Naive thymus-derived CD4-positive, alpha-beta T cell (primary cell): ENCODE results near the gene SRSF12. TPM values are rescaled to one million over a fixed set of nuclear protein-coding genes. Genes with fewer than 3 reads are reported as not detected.
A peak's percentile ranks its signal among the peaks of the same experiment; 100 is the strongest.

ENCODE experiments used
- ATAC-seq: fragments of 150-1000 bp; cut with Tn5 transposase; 2 replicates; pipeline ENCODE4 v1.10.0; 2021; ENCODE audit warnings: mild to moderate bottlenecking, moderate library complexity
- CTCF ChIA-PET: fragments of 350-600 bp; sonication (Branson Sonifier 250); formaldehyde crosslinking; loops from one replicate; lab custom pipeline; 2021; ENCODE audit warnings: antibody characterized with exemption; lab: Charles Lee
- POLR2A ChIA-PET: fragments of 350-600 bp; sonication (Branson Sonifier 250); formaldehyde crosslinking; loops from one replicate; lab custom pipeline; 2021; ENCODE audit warnings: antibody characterized with exemption, inconsistent platforms; lab: Charles Lee
- DNase-seq, 9 donors: peaks; one replicate each; pipeline versions ENCODE4 v3.0.0 to v3.0.0-alpha.2; 2020 to 2022; ENCODE audit warnings: mixed read lengths in 1 of 9
- H3K27ac ChIP-seq: one replicate; pipeline ENCODE4 v1.7.0; 2013; ENCODE audit warnings: mild to moderate bottlenecking, low read depth, low read length, moderate library complexity
- H3K27me3 ChIP-seq, 2 donors: one replicate each; pipeline ENCODE4 v1.7.0; 2013; ENCODE audit warnings: low read length in 2 of 2, mild to moderate bottlenecking in 2 of 2, moderate library complexity in 2 of 2; ENCODE audit not compliant: control insufficient read depth in 2 of 2, insufficient read depth in 2 of 2
- H3K36me3 ChIP-seq, 3 experiments: 1 replicate in 2 of 3; 2 replicates in 1 of 3; pipeline ENCODE4 v1.7.0; 2013; ENCODE audit warnings: low read length in 3 of 3, mild to moderate bottlenecking in 3 of 3, moderate library complexity in 1 of 3; ENCODE audit not compliant: insufficient read depth in 3 of 3, control insufficient read depth in 2 of 3
- H3K4me1 ChIP-seq, 2 donors: one replicate each; pipeline ENCODE4 v1.7.0; 2013; ENCODE audit warnings: low read length in 2 of 2, mild to moderate bottlenecking in 2 of 2, moderate library complexity in 1 of 2; ENCODE audit not compliant: control insufficient read depth in 2 of 2, insufficient read depth in 2 of 2
- H3K4me3 ChIP-seq: 2 replicates; pipeline ENCODE4 v1.7.0; 2013; ENCODE audit warnings: mild to moderate bottlenecking, low read length
- H3K9me3 ChIP-seq, 3 experiments: 1 replicate in 2 of 3; 2 replicates in 1 of 3; pipeline ENCODE4 v1.7.0; 2013; ENCODE audit warnings: low read length in 3 of 3; ENCODE audit not compliant: control insufficient read depth in 2 of 3
- H3K27ac Mint-ChIP-seq, 9 donors: one replicate each; pipeline ENCODE4 v1.8.0; 2020 to 2022; ENCODE audit warnings: mixed read lengths in 9 of 9, mild to moderate bottlenecking in 8 of 9, moderate library complexity in 5 of 9, inconsistent platforms in 2 of 9
- H3K27me3 Mint-ChIP-seq, 5 donors: one replicate each; pipeline ENCODE4 v1.8.0; 2021 to 2022; ENCODE audit warnings: mixed read lengths in 5 of 5, mild to moderate bottlenecking in 1 of 5
- H3K36me3 Mint-ChIP-seq, 5 donors: one replicate each; pipeline ENCODE4 v1.8.0; 2020 to 2022; ENCODE audit warnings: mixed read lengths in 5 of 5, mild to moderate bottlenecking in 3 of 5, inconsistent platforms in 1 of 5
- H3K4me1 Mint-ChIP-seq, 7 donors: one replicate each; pipeline ENCODE4 v1.8.0; 2020 to 2022; ENCODE audit warnings: mixed read lengths in 7 of 7, mild to moderate bottlenecking in 3 of 7, inconsistent platforms in 1 of 7
- H3K4me3 Mint-ChIP-seq, 10 donors: one replicate each; pipeline ENCODE4 v1.8.0; 2020 to 2022; ENCODE audit warnings: mild to moderate bottlenecking in 10 of 10, mixed read lengths in 10 of 10, moderate library complexity in 6 of 10, inconsistent platforms in 2 of 10
- H3K9me3 Mint-ChIP-seq, 11 donors: one replicate each; pipeline ENCODE4 v1.8.0; 2020 to 2022; ENCODE audit warnings: mixed read lengths in 11 of 11, mild to moderate bottlenecking in 4 of 11, inconsistent platforms in 1 of 11, moderate library complexity in 1 of 11
- intact Hi-C, 2 donors: fragments of 100-400 bp; cut with micrococcal nuclease; formaldehyde crosslinking; loops; one replicate each; pipeline ENCODE4 v1.15.1; 2023
- polyA plus RNA-seq, 2 donors: library from polyadenylated mRNA; unstranded; fragments of 300-500 nt; fragmentation: Illumina TruSeq; gene quantifications; one replicate each; pipeline ENCODE4 v1.2.3, GENCODE V29; 2021
- total RNA-seq, 6 experiments: library from RNA in 5 of 6; stranded (reverse) in 5 of 6; gene quantifications; 1 replicate in 5 of 6; 2 replicates in 1 of 6; pipeline ENCODE4 v1.2.3 and lab custom pipeline; 2021 to 2026

The SRSF12 gene
- total and polyA plus RNA-seq, 7 experiments from 2014 or later = 0.05 to 0.56 TPM; not detected in 5

DNA sequence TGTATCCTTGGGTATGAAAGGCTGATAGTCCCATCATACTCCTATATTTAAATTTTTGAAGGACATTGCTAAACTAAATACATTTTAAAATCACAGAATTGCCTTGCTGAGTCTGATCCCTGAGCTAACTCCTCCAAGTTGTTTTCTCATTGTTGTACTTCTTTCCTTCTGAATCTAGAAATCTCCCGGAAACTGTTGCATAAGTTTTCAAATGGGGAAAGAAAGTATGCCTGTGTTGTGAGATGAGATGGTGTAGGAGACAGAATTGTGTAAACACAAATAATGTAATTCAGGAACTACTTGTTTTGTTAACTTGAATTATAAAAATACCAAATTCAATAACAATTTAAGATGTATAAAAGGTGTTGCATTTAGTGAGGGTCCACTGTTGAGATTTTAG, 30.0 kb downstream of the SRSF12 start:
- ATAC-seq = no peak
- no peak overlapping the region for H3K27ac ChIP-seq
- H3K4me3 Mint-ChIP-seq = no peak overlapping the region
- peaks cover 9 to 36% (median 29%) of the 10 kb centered on the region in 5 donors for H3K36me3 Mint-ChIP-seq
- H3K27me3 Mint-ChIP-seq = no peaks in the 10 kb centered on the region
- no peaks in the 10 kb centered on the region for H3K27me3 ChIP-seq
- no peaks in the 10 kb centered on the region for H3K9me3 ChIP-seq
- H3K4me1 ChIP-seq = peaks cover 19 to 21% of the 10 kb centered on the region in 2 donors
- ChIA-PET CTCF (no interaction called here), POLR2A (no interaction called here)
- peaks cover 8 to 24% (median 23%) of the 10 kb centered on the region in 3 experiments for H3K36me3 ChIP-seq
- DNase-seq = no peak
- H3K9me3 Mint-ChIP-seq = peaks cover 0 to 2% (median 0%) of the 10 kb centered on the region in 11 donors
- H3K27ac Mint-ChIP-seq = peak overlapping the region in 5 of 9 donors; percentile 3 to 60 (median 19)
- peaks cover 37 to 73% (median 63%) of the 10 kb centered on the region in 7 donors for H3K4me1 Mint-ChIP-seq
- no peak overlapping the region for H3K4me3 ChIP-seq
- intact Hi-C loops = no loop called here

DNA sequence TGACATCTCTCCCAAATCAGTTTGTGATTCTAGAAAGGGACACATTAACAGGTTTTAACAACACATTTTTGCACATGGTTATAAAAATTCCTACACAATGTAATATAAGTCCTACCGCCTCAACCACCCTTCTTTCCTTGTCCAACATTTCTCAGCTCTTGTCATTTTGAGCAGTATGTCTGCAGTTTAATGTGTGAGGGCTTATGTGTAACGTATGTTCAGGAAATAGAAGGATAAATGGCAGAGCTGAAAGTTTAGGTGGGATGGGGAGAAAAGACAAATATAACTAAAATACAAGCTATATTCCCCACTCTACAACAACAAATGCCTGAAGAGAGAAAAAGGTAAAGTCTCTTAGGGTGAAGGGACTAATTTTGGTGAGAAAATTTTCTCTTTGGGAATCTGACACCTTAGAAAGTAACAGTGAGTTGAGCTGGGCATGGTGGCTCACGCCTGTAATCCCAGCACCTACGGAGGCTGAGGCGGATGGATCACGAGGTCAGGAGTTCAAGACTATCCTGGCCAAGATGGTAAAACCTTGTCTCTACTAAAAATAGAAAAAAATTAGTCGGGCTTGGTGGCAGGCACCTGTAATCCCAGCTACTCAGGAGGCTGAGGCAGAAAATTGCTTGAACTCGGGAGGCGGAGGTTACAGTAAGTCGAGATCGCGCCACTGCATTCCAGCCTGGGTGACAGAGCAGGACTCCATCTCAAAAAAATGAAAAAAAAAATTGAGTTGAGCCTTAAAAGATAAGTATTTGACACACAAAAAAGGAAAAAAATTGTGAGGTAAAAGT, 32.3 kb downstream of the SRSF12 start:
- H3K36me3 ChIP-seq = peaks cover 8 to 35% (median 23%) of the 10 kb centered on the region in 3 experiments
- H3K9me3 ChIP-seq = no peaks in the 10 kb centered on the region
- no peak overlapping the region for H3K27ac ChIP-seq
- intact Hi-C loops = no loop called here
- ATAC-seq (no peak), DNase-seq (peak in 3 of 9 donors; percentile 16 to 18 (median 18))
- Mint-ChIP-seq H3K27ac (peak overlapping the region in 8 of 9 donors; percentile 7 to 92 (median 68)), H3K4me1 (peaks cover 39 to 77% (median 66%) of the 10 kb centered on the region in 7 donors), H3K9me3 (peaks cover 0 to 15% (median 0%) of the 10 kb centered on the region in 11 donors), H3K27me3 (peaks cover 0 to 1% (median 0%) of the 10 kb centered on the region in 5 donors), H3K4me3 (peak overlapping the region in 6 of 10 donors; percentile 16 to 99 (median 50)), H3K36me3 (peaks cover 13 to 42% (median 32%) of the 10 kb centered on the region in 5 donors)
- H3K27me3 ChIP-seq = no peaks in the 10 kb centered on the region
- H3K4me1 ChIP-seq = peaks cover 20 to 24% of the 10 kb centered on the region in 2 donors
- ChIA-PET POLR2A (interaction anchor here (0.6 to 8.4 kb wide), 6 partner anchors 9 to 902 kb away, joined by 3 to 90 read pairs (median 6); partner anchors contain the start of gene UBE2J1), CTCF (interaction anchor here (0.7 kb wide), 1 partner anchor 26 kb away, joined by 3 read pairs; no protein-coding TSS in a partner anchor)
- no peak overlapping the region for H3K4me3 ChIP-seq

DNA sequence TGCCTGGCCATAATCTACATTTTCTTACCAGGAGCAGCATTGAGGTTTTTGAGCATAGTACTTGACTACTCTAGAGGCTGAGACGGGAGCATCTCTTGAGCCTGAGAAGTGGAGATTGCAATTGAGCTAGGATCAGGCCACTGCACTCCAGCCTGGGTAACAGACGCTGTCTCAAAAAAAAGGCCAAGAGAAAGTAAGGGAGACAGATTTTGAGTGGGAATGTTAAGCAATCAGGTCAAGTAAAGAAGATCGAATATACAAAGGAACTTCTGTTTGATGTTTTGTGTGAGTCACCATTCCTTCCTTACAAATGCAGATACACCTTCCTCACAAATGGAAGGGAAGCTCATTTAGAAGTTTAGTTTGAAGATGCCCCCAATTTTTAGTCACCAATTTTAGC, 32.9 kb downstream of the SRSF12 start:
- Mint-ChIP-seq H3K27ac (peak overlapping the region; percentile 7 to 92 (median 83)), H3K4me1 (peaks cover 38 to 70% (median 61%) of the 10 kb centered on the region in 7 donors), H3K27me3 (peaks cover 0 to 4% (median 0%) of the 10 kb centered on the region in 5 donors), H3K36me3 (peaks cover 13 to 42% (median 30%) of the 10 kb centered on the region in 5 donors), H3K4me3 (peak overlapping the region; percentile 16 to 99 (median 76)), H3K9me3 (peaks cover 0 to 18% (median 0%) of the 10 kb centered on the region in 11 donors)
- peaks cover 8 to 36% (median 23%) of the 10 kb centered on the region in 3 experiments for H3K36me3 ChIP-seq
- H3K4me3 ChIP-seq = no peak overlapping the region
- ChIA-PET CTCF (interaction anchor here (0.6 to 0.7 kb wide), 3 partner anchors 26 to 1211 kb away, joined by 3 read pairs; no protein-coding TSS in a partner anchor), POLR2A (interaction anchor here (0.6 to 8.4 kb wide), 6 partner anchors 8 to 903 kb away, joined by 4 to 90 read pairs (median 6); partner anchors contain the start of gene UBE2J1)
- no peak overlapping the region for H3K27ac ChIP-seq
- ATAC-seq (no peak), DNase-seq (peak in 3 of 9 donors; percentile 12 to 26 (median 18))
- no peaks in the 10 kb centered on the region for H3K9me3 ChIP-seq
- intact Hi-C loops = loop anchor here (5.0 kb wide), 2 partner anchors 1502 to 1678 kb away; partner anchors contain the start of genes CFAP206 (in 2 of the 2) and MAP3K7 (in 1 of the 2)
- H3K27me3 ChIP-seq = no peaks in the 10 kb centered on the region
- peaks cover 20 to 24% of the 10 kb centered on the region in 2 donors for H3K4me1 ChIP-seq

DNA sequence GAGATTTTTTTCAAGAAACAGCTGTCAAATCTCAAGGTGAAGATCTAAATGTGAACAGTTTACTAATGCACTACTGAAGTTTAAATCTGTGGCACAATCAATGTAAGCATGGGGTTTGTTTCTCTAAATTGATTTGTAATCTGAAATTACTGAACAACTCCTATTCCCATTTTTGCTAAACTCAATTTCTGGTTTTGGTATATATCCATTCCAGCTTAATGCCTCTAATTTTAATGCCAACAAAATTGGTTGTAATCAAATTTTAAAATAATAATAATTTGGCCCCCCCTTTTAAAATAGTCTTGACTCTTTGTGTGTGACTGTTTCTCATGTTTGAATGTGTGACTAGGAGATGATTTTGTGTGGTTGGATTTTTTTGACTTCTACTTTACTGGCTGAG, 33.3 kb downstream of the SRSF12 start:
- Histone ChIP-seq H3K27ac (no peak overlapping the region), H3K27me3 (no peaks in the 10 kb centered on the region), H3K4me1 (peaks cover 20 to 24% of the 10 kb centered on the region in 2 donors), H3K9me3 (no peaks in the 10 kb centered on the region), H3K4me3 (no peak overlapping the region), H3K36me3 (peaks cover 8 to 36% (median 23%) of the 10 kb centered on the region in 3 experiments)
- peak overlapping the region; percentile 7 to 92 (median 83) for H3K27ac Mint-ChIP-seq
- CTCF ChIA-PET = interaction anchor here (0.6 to 2.4 kb wide), 4 partner anchors 12 to 1211 kb away, joined by 3 to 6 read pairs (median 3); no protein-coding TSS in a partner anchor
- DNase-seq (peak in 3 of 9 donors; percentile 4 to 20 (median 6)), ATAC-seq (no peak)
- POLR2A ChIA-PET = interaction anchor here (0.5 to 8.4 kb wide), 7 partner anchors 8 to 556 kb away, joined by 3 to 90 read pairs (median 6); partner anchors contain the start of gene UBE2J1
- H3K4me3 Mint-ChIP-seq = peak overlapping the region; percentile 16 to 99 (median 76)
- H3K27me3 Mint-ChIP-seq = peaks cover 0 to 4% (median 0%) of the 10 kb centered on the region in 5 donors
- H3K9me3 Mint-ChIP-seq = peaks cover 0 to 18% (median 0%) of the 10 kb centered on the region in 11 donors
- peaks cover 13 to 42% (median 30%) of the 10 kb centered on the region in 5 donors for H3K36me3 Mint-ChIP-seq
- intact Hi-C loops = loop anchor here (5.0 kb wide), 2 partner anchors 1503 to 1677 kb away; partner anchors contain the start of genes CFAP206 (in 2 of the 2) and MAP3K7 (in 1 of the 2)
- peaks cover 39 to 66% (median 56%) of the 10 kb centered on the region in 7 donors for H3K4me1 Mint-ChIP-seq

DNA sequence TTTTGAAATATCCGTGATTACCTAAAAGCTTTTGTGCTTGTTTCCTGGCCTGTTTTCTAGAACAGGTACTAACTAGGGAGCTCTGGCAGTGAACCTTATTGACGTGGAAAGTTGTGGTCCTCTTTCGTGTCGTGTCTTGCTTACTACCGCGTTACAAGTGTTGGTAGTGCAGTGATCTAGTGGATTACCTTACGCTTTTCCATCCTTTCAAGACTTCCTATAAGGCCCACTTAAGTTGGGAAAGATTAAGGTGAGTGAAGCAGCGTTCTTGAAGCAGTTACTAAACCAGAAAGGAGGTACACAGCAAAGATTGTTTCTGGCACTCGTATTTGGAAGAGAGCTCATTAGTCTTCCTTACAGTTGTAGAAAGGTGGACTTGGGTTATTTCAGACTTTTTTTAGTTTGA, 35.4 kb downstream of the SRSF12 start:
- H3K9me3 ChIP-seq = no peaks in the 10 kb centered on the region
- peaks cover 27 to 33% of the 10 kb centered on the region in 2 donors for H3K4me1 ChIP-seq
- Mint-ChIP-seq H3K36me3 (peaks cover 13 to 42% (median 30%) of the 10 kb centered on the region in 5 donors), H3K27me3 (peaks cover 0 to 4% (median 0%) of the 10 kb centered on the region in 5 donors), H3K9me3 (peaks cover 0 to 18% (median 0%) of the 10 kb centered on the region in 11 donors), H3K4me1 (peaks cover 41 to 59% (median 46%) of the 10 kb centered on the region in 7 donors), H3K27ac (peak overlapping the region; percentile 64 to 98 (median 92)), H3K4me3 (peak overlapping the region; percentile 91 to 99 (median 96))
- peak overlapping the region; percentile 80 for H3K4me3 ChIP-seq
- ChIA-PET POLR2A (interaction anchor here (0.7 to 8.4 kb wide), 11 partner anchors 8 to 556 kb away, joined by 3 to 90 read pairs (median 4); partner anchors contain the start of genes LYRM2, RNGTT, SRSF12 and UBE2J1), CTCF (interaction anchor here (2.4 kb wide), 1 partner anchor 10 kb away, joined by 6 read pairs; no protein-coding TSS in a partner anchor)
- peak overlapping the region; percentile 98 for H3K27ac ChIP-seq
- DNase-seq (peak in 4 of 9 donors; percentile 19 to 42 (median 32)), ATAC-seq (no peak)
- peaks cover 8 to 36% (median 23%) of the 10 kb centered on the region in 3 experiments for H3K36me3 ChIP-seq
- H3K27me3 ChIP-seq = no peaks in the 10 kb centered on the region
- intact Hi-C loops = loop anchor here (1.0 to 5.0 kb wide), 6 partner anchors 8 to 1675 kb away; partner anchors contain the start of genes CFAP206 (in 2 of the 2), CASP8AP2 (in 1 of the 2) and MAP3K7 (in 1 of the 2)
